GM12801 (cell line): Measurements from ENCODE around the gene TTC39B.

ENCODE experiments used
- CTCF ChIP-seq: IDR thresholded peaks from one replicate; pipeline ENCODE4 v1.5.1; 2011; ENCODE audit warnings: control low read depth; ENCODE audit not compliant: insufficient read length; ENCODE audit errors: extremely low read depth

Gene TTC39B

DNA sequence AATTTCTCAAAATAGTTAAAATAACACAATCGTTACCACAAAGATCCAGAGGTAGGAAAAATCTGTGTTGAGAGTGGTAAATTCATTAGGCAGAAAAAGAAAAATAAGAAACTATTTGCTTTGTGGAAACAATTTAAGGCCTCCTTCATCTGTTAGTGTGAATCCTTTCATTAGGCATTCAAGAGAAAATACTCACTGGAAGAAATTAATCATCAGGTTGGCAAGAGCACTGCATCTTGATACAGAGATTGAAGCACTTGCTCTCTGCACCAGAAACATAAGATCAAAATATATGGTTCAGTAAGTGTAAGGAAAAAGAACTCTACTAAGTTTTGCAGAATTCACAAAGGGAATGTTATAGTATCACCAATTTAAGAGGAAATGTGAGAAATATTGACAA, 44.4 kb downstream of the TTC39B start:
- no peak for TF ChIP-seq CTCF

DNA sequence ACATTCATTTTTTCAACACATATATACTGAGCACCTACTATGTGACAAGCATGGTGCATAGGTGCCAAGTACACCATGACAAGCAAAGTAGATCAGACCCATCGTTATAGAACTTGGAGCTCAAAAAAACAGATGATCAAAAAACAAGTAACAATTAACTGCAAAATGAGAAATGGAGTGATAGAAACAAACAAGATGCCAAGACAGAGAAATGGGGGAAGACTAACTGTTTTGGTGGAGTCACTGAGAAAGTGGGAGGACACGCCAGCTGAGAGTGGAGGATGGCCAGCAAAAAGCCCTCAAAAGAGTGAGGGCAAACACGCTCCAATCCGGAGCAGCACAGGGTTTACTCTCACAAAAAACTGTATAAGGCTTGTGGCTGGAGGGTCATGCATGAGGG, 50.6 kb downstream of the TTC39B start:
- no peak for TF ChIP-seq CTCF

GRCh38 chr9:15253786-15254185, 53.2 kb downstream of the TTC39B start:
- TF ChIP-seq CTCF = no peak

GRCh38 chr9:15253197-15253596, 53.8 kb downstream of the TTC39B start:
- TF ChIP-seq CTCF = no peak

DNA sequence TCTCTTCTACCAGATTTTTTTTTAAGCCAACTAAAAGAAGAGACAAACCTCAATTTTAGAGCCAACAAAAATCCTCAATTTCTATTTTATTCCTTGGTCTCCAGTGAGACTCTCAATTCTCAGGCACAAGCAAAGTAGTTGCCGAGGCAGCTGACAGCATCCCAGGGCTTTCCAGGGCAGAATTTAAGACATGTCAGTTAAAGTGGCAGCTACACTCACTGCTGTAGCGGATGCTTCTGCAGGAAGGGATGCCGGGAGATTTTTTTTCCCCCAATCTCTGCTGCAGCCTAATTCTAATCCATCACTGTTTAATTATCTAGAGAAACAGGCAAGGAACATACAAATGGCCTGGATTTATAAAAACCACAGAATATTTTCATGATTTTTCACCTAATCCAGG, 57.0 kb downstream of the TTC39B start:
- no peak for TF ChIP-seq CTCF

- no peak for TF ChIP-seq CTCF
Observed at GRCh38 chr9:15249042-15249818, 57.8 kb downstream of the TTC39B start.

DNA sequence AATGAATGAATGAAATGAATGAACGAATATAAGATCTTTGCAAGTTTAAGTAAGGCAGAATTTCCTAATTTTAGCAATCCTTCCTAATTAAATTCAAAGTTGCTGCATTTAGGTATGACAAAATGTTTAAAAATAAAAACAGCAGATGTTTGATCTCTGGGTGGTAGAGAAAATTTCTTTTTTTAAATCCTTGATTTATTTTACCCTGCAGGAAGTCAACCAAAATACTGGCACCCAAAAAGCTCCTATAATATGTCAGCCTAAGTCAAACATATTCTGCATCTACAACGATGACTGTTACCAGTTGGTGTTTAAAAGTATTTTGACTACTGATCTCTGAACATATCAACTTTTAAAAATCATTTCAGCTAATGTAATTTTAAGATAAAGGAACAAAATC, 58.4 kb downstream of the TTC39B start:
- TF ChIP-seq CTCF = no peak
